HG03442 (cell line): ENCODE results near the gene LRRC18.

Source experiments
- ATAC-seq: cut with Tn5 transposase; IDR thresholded peaks from one replicate; pipeline ENCODE4 v1.9.1; 2021; ENCODE audit warnings: mild to moderate bottlenecking, moderate library complexity; ENCODE audit not compliant: unreplicated experiment

Gene LRRC18

GRCh38 chr10:48923748-48924147 lies 15.9 kb downstream of the LRRC18 start:
- no peak for ATAC-seq

GRCh38 chr10:48913674-48914073 lies 26.0 kb downstream of the LRRC18 start:
- ATAC-seq: no peak

GRCh38 chr10:48910548-48910947 lies 29.1 kb downstream of the LRRC18 start:
- ATAC-seq: no peak

- no peak for ATAC-seq
These were observed 31.9 kb downstream of the LRRC18 start for GRCh38 chr10:48907730-48908129.

- ATAC-seq: no peak
These were observed 32.8 kb downstream of the LRRC18 start for GRCh38 chr10:48906841-48907240.

- ATAC-seq: no peak
These were observed 34.3 kb downstream of the LRRC18 start for GRCh38 chr10:48905311-48905710.

GRCh38 chr10:48904861-48905260 lies 34.8 kb downstream of the LRRC18 start:
- no peak for ATAC-seq

- no peak for ATAC-seq
These were observed 36.5 kb downstream of the LRRC18 start for GRCh38 chr10:48903151-48903550.

- ATAC-seq: no peak
These were observed 37.5 kb downstream of the LRRC18 start for GRCh38 chr10:48902096-48902495.

- no peak for ATAC-seq
These were observed 38.3 kb downstream of the LRRC18 start for GRCh38 chr10:48901319-48901718.

GRCh38 chr10:48900371-48900801 lies 39.3 kb downstream of the LRRC18 start:
- ATAC-seq: no peak

- no peak for ATAC-seq
These were observed 39.9 kb downstream of the LRRC18 start for GRCh38 chr10:48899781-48900180.

- no peak for ATAC-seq
These were observed 41.2 kb downstream of the LRRC18 start for GRCh38 chr10:48898426-48898825.

GRCh38 chr10:48897441-48897790 lies 42.2 kb downstream of the LRRC18 start:
- ATAC-seq: no peak

GRCh38 chr10:48896756-48897440 lies 42.7 kb downstream of the LRRC18 start:
- ATAC-seq: no peak

- no peak for ATAC-seq
These were observed 43.8 kb downstream of the LRRC18 start for GRCh38 chr10:48895803-48896195.

GRCh38 chr10:48894911-48895802 lies 44.5 kb downstream of the LRRC18 start:
- ATAC-seq: no peak

- ATAC-seq: no peak
These were observed 48.5 kb downstream of the LRRC18 start for GRCh38 chr10:48890888-48891850.

GRCh38 chr10:48887982-48888381 lies 51.7 kb downstream of the LRRC18 start:
- ATAC-seq: no peak

- no peak for ATAC-seq
These were observed 54.3 kb downstream of the LRRC18 start for GRCh38 chr10:48885376-48885775.
